ENCODE data around the gene TMEM182.

- peak; percentile 81 for TF ChIP-seq CTCF (conservative IDR thresholded peaks at IDR 0.05; ENCODE audit: low read depth, low read length)
- no peak for TF ChIP-seq RFX5 (IDR thresholded peaks at IDR 0.05; ENCODE audit: low read depth, low read length)
- no peak for TF ChIP-seq POLR2A (IDR thresholded peaks at IDR 0.05; ENCODE audit: low read depth, low read length)
- no peak for TF ChIP-seq ELK1 (IDR thresholded peaks at IDR 0.05; ENCODE audit: borderline replicate concordance, low read depth, low read length)
- TF ChIP-seq MXI1 (IDR thresholded peaks at IDR 0.05; ENCODE audit: borderline replicate concordance, low read depth, low read length): no peak
- no peak for TF ChIP-seq CEBPB (IDR thresholded peaks at IDR 0.05; ENCODE audit: low read depth, low read length)
- peak; percentile 66 for TF ChIP-seq RAD21 (IDR thresholded peaks at IDR 0.05; ENCODE audit: low read length)
- no peak for TF ChIP-seq RCOR1 (IDR thresholded peaks at IDR 0.05; ENCODE audit: insufficient replicate concordance, low read length)
- no peak for TF ChIP-seq FOS (IDR thresholded peaks at IDR 0.05; ENCODE audit: low read depth, low read length)
- TF ChIP-seq MAFK (IDR thresholded peaks at IDR 0.05; ENCODE audit: low read depth, low read length): no peak
- no peak for TF ChIP-seq CHD1 (IDR thresholded peaks at IDR 0.05; ENCODE audit: low read depth, low read length)
These were observed 44.5 kb downstream of the TMEM182 start for GRCh38 chr2:102806250-102806837.

Data from IMR-90 (cell line).